GM12872 (cell line): ENCODE measurements around the gene RAB22A.

Experiments
- TF ChIP-seq, protein P1 (sequence below): IDR thresholded peaks from 3 replicates; pipeline ENCODE4 v1.5.1; 2011; ENCODE audit warnings: low read depth, mild to moderate bottlenecking, low read length, moderate library complexity; ENCODE audit not compliant: insufficient read depth

The RAB22A gene

DNA sequence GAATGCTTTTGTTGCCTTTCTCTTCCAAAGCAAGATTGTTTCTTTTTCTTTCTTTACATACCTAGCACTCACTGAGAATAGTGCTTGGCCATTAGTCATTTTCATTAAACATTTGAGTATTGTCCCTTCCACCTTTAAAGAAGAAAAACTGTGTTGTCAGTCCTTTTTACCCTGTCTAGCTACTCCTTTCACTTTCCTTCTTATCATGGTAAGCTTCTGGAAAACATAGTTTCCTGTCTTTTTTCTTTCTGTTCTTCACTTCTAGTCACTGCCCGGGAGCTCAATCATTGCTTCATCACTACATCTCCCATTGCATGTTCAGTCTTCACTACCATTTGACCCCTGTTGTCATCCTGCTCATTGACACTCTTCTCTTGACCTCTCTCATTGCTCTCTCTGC, 91.6 kb downstream of the RAB22A start:
- TF ChIP-seq, protein P1, sequence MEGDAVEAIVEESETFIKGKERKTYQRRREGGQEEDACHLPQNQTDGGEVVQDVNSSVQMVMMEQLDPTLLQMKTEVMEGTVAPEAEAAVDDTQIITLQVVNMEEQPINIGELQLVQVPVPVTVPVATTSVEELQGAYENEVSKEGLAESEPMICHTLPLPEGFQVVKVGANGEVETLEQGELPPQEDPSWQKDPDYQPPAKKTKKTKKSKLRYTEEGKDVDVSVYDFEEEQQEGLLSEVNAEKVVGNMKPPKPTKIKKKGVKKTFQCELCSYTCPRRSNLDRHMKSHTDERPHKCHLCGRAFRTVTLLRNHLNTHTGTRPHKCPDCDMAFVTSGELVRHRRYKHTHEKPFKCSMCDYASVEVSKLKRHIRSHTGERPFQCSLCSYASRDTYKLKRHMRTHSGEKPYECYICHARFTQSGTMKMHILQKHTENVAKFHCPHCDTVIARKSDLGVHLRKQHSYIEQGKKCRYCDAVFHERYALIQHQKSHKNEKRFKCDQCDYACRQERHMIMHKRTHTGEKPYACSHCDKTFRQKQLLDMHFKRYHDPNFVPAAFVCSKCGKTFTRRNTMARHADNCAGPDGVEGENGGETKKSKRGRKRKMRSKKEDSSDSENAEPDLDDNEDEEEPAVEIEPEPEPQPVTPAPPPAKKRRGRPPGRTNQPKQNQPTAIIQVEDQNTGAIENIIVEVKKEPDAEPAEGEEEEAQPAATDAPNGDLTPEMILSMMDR = no peak

DNA sequence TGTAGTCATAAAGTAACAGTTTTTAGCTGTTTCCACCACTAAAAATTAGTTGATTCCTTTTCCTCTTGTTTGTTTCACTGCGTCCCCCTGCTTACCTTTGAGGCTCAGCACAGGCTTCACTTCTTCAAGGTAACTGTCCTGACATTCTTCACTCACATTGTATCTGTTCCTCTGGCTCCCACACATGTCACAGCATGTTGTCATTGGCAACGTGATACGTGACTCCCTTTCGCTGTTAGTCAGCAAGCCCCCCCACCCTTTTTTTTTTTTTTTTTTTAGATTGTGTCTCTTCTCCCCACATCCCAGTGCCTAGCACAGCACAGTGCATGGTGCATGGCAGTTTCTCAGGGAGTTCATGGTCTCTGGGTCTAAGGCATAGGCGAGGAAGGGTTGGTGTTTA, 92.8 kb downstream of the RAB22A start:
- TF ChIP-seq, protein P1 = no peak

DNA sequence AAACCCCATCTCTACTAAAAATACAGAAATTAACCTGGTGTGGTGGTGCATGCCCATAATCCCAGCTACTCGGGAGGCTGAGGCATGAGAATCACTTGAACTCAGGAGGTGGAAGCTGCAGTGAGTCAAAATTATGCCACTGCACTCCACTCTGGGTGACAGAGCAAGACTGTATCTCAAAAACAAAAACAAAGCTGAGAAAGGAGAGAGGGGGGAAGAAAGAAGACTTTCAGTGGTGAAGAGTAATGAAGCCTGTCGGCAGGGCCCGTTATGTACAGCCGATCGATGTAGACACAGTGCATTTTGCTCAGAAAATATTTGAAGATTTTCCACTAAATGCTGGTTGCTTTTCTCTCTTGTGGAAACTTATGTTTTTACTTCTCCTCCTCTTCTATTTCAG, 93.3 kb downstream of the RAB22A start:
- TF ChIP-seq, protein P1 = no peak

DNA sequence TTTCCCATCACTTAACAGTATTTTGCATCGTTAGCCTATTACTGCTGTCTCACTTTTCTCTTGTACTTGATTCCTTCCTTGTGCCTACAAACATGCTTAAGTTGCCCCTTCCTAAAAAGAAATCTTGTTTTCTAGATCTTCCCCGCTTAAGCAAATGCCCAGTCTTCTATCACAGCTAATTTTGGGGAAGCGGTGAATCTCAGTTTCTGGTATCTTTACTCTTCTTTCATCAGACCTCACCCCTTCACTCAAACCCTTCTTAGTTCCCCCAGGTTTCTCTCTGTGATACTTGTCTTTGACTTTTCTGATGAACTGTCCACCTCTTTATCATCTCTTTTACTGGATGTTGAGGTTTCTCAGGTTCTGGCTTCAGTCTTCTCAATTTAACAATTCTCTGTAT, 93.8 kb downstream of the RAB22A start:
- TF ChIP-seq, protein P1 = no peak

DNA sequence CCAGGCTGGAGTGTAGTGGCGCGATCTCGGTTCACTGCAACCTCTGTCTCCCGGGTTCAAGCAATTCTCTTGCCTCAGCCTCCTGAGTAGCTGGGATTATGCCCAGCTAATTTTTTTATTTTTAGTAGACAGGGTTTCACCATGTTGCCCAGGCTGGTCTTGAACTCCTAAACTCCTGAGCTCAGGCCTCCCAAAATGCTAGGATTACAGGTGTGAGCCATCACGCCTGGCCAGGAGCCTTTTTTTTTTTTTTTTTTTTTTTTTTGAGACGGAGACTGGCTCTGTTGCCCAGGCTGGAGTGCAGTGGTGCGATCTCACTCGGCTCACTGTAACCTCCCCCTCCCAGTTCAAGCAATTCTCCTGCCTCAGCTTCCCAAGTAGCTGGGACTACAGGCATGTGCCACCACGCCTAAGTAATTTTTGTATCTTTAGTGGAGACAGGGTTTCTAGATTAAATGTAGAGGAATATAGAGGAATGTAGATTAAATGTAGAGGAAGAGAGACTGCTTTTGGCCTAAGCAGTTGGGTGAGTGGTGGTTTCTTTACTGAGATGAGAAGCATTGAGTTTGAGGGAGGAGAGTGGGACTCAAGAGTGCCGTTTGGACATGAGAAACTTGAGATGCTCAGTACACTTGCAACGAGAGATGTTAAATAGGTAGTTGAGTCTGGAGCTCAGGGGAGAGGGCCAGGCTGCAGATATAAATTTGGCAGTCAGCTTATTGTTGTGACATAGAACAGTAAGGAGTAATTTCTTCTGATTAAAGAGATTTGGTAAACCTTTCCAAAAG, 96.2 kb downstream of the RAB22A start:
- TF ChIP-seq, protein P1 = no peak

DNA sequence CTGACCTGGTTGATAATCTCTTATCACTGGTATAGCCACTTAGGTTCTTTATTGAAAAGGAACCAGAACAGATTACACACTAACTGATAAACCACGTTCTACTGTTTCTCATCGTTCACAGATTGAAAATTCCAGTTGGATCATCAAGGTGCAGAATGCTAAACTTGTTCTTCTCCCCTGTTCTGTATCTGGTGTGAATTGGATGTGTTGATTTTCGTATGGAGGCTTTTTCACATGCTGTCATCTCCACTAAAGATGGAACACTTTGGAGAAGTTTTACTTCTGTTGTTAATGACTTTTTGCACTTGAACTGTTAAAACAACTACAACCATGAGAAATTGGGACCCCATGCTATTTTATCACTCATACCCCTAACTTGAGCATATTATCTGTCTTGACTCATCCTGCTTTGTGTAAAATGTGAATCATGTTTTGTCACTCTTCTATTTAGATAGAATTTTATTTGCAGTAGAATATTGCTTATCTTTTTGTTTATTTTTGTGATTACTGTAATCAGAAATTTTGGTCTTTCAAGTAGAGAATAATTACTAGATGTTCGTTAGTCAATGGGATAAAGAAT, 97.0 kb downstream of the RAB22A start:
- TF ChIP-seq, protein P1 = no peak

DNA sequence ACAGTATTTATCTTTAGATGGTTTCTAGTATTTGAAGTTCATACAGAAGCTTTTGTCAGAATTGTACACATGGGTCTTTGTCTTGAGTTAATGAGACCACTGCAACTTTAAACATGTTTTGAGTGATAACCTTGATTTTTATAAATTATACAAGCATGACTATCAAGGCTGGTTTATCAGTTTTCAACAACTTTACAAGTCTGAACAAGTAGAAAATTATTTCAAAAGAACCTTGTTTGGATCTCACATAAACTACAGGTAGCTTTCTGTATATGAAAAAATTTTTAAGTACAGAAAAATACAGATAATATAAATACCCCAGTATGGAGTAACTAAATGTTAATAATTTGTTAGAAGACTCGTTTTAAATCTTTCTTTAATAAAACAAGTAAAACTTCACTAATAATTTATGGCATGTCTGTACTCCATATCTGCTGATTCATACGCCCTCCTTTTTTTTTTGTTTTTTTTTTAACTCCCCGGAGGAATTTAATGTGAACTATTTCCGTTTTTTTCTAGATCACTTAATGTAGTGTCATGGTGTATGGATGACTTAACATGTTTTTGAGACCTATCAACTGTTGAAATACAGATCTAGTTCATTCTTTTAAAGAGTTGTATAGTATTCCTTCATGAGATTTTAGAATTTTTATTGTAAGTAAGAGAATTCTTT, 97.8 kb downstream of the RAB22A start:
- TF ChIP-seq, protein P1 = no peak
